Measurements from ENCODE around the gene CEACAM21.

DNA sequence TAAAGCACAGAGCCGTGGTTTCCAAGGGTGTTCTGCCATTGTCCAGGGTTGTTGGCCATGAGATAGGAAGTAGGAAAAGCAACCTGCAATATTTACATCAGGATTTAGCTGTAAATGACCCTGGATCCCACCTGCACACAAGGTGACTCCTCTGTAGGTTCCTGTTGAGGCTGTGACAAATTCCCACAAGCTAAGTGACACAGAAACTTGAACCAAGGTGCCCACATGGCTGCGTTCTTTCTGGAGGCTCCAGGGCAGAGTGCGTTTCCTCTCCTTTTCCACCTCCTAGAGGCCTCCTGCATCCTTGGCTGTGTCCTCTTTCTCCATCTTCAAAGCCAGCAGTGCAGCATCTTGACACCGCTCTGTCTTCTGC, 11.9 kb downstream of the CEACAM21 start:
- TF ChIP-seq, protein P1, sequence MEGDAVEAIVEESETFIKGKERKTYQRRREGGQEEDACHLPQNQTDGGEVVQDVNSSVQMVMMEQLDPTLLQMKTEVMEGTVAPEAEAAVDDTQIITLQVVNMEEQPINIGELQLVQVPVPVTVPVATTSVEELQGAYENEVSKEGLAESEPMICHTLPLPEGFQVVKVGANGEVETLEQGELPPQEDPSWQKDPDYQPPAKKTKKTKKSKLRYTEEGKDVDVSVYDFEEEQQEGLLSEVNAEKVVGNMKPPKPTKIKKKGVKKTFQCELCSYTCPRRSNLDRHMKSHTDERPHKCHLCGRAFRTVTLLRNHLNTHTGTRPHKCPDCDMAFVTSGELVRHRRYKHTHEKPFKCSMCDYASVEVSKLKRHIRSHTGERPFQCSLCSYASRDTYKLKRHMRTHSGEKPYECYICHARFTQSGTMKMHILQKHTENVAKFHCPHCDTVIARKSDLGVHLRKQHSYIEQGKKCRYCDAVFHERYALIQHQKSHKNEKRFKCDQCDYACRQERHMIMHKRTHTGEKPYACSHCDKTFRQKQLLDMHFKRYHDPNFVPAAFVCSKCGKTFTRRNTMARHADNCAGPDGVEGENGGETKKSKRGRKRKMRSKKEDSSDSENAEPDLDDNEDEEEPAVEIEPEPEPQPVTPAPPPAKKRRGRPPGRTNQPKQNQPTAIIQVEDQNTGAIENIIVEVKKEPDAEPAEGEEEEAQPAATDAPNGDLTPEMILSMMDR (IDR thresholded peaks at IDR 0.05): no peak
- no peak for TF ChIP-seq POLR2A (IDR thresholded peaks at IDR 0.05)
